Right cardiac atrium (tissue), 5 donors: Measurements from ENCODE around the gene FKBP3. TPM values are rescaled to one million over a fixed set of nuclear protein-coding genes. Genes with fewer than 3 reads are reported as not detected.

Experiments
- ATAC-seq, 2 donors: fragments of 200-7000 bp; cut with Tn5 transposase; one replicate each; pipeline versions ENCODE4 v1.8.0 to v1.9.1; 2020; ENCODE audit warnings: moderate library complexity in 2 of 2, mild to moderate bottlenecking in 1 of 2
- DNase-seq, 3 donors: peaks; one replicate each; pipeline ENCODE4 v3.0.0-alpha.2; 2020
- H3K27ac ChIP-seq: one replicate; pipeline ENCODE4 v1.5.1; 2013; ENCODE audit warnings: mild to moderate bottlenecking, low read length, control low read depth, moderate library complexity
- H3K27me3 ChIP-seq: one replicate; pipeline ENCODE4 v1.6.1; 2013; ENCODE audit not compliant: control insufficient read depth, insufficient read depth
- H3K4me1 ChIP-seq: one replicate; pipeline ENCODE4 v1.6.1; 2013; ENCODE audit warnings: low read length; ENCODE audit not compliant: control insufficient read depth, insufficient read depth
- H3K4me3 ChIP-seq: one replicate; pipeline ENCODE4 v1.5.1; 2013; ENCODE audit warnings: low read length, control low read depth
- H3K9me3 ChIP-seq: one replicate; pipeline ENCODE4 v1.6.1; 2013; ENCODE audit warnings: low read length; ENCODE audit not compliant: control insufficient read depth
- WGBS: extraction: QIAGEN DNeasy Blood & Tissue Kit; methylation state at CpG from one replicate; pipeline ENCODE4 v1.1.7; 2013; 5-methylcytosine and 5-hydroxymethylcytosine counted together
- intact Hi-C, 4 donors: fragments of 100-400 bp; cut with DNase I; formaldehyde crosslinking; loops; one replicate each; pipeline versions ENCODE4 v1.11.0 to v1.14.0; 2022 to 2023
- long read RNA-seq, 4 donors: library from polyadenylated mRNA; unstranded; transcript quantifications; one replicate each; pipeline ENCODE4 v2.0.0, GENCODE V29; 2020 to 2021
- polyA plus RNA-seq: library from polyadenylated mRNA; stranded (reverse); fragments of 200-250 nt; gene quantifications from one replicate; pipeline ENCODE4 v1.2.3, GENCODE V29; 2013
- total RNA-seq, 4 donors: library from RNA; stranded (reverse); fragmentation: NEBNext Ultra II Directional; extraction: Animal tissue kit (Norgen Biotek cat#: 25700); gene quantifications; one replicate each; pipeline ENCODE4 v1.2.1, GENCODE V29; 2021
- donor health status: healthy with polysubstance abuse.
- donor health status: DM: no; HTN: yes; CAD: no.
- donor health status: DM: no; HTN: no; CAD: no.
- donor health status: DM: no; HTN: yes; CAD: no; lungs with severe emphysema.
- donor health status: DM: yes; HTN: yes; CAD: no.

FKBP3 gene
- total RNA-seq = 10 to 100 TPM; 81.4 to 91.9 (median 87.8) TPM
- polyA plus RNA-seq = 189 TPM
- long read RNA-seq, donor 1, transcript FKBP3-202 (7 exons, 1,346 nt) = major isoform, 52 of 68 reads
- long read RNA-seq, donor 1, partial matches to known transcripts = 11 of 68 reads
- long read RNA-seq, donor 1, other reads (novel, unspliced or antisense) = 5 of 68 reads
- long read RNA-seq, donor 2, transcript FKBP3-202 (7 exons, 1,346 nt) = major isoform, 24 of 25 reads
- long read RNA-seq, donor 2, partial matches to known transcripts = 1 of 25 reads
- long read RNA-seq, donor 2, other reads (novel, unspliced or antisense) = 0 of 25 reads
- long read RNA-seq, donor 3, transcript FKBP3-202 (7 exons, 1,346 nt) = major isoform, 34 of 38 reads
- long read RNA-seq, donor 3, partial matches to known transcripts = 3 of 38 reads
- long read RNA-seq, donor 3, other reads (novel, unspliced or antisense) = 1 of 38 reads
- long read RNA-seq, donor 4, transcript FKBP3-202 (7 exons, 1,346 nt) = major isoform, 29 of 30 reads
- long read RNA-seq, donor 4, partial matches to known transcripts = 0 of 30 reads
- long read RNA-seq, donor 4, other reads (novel, unspliced or antisense) = 1 of 30 reads

- intact Hi-C loops = loop anchor here in 2 of 4 donors (5.0 to 10.0 kb wide), 4 partner anchors 120 to 220 kb away; partner anchors contain the start of genes KLHL28 (in 2 of the 2), TOGARAM1 (in 2 of the 2) and MIS18BP1 (in 1 of the 2)
- Histone ChIP-seq H3K4me3 (peak within 1 kb of the TSS; percentile 94), H3K4me1 (no peaks in the 10 kb centered on the region), H3K27ac (peak within 1 kb of the TSS; percentile 92), H3K9me3 (no peaks in the 10 kb centered on the region), H3K27me3 (no peaks in the 10 kb centered on the region)
- DNase-seq (peak; percentile 95 to 98 (median 98)), ATAC-seq (peak; percentile 99)
- WGBS = under 1% methylated on average over 53 of the region's 53 CpGs
Measured at GRCh38 chr14:45134051-45134958, at the start of gene FKBP3. Gene FKBP3, minus strand, starts transcription at chr14:45134481. Its CDS starts 25 bp downstream, at chr14:45134456.

GRCh38 chr14:45181806-45182205, 47.5 kb upstream of the FKBP3 start:
- ATAC-seq (no peak), DNase-seq (no peak)
- no peaks in the 10 kb centered on the region for H3K4me1 ChIP-seq
- no peak overlapping the region for H3K4me3 ChIP-seq
- no peaks in the 10 kb centered on the region for H3K27me3 ChIP-seq
- no peak overlapping the region for H3K27ac ChIP-seq
- 88% methylated on average over 3 of the region's 3 CpGs for WGBS
- intact Hi-C loops = no loop called here
- H3K9me3 ChIP-seq = no peaks in the 10 kb centered on the region

GRCh38 chr14:45181329-45181728, 47.0 kb upstream of the FKBP3 start:
- no peak for ATAC-seq
- Histone ChIP-seq H3K4me1 (no peaks in the 10 kb centered on the region), H3K27me3 (no peaks in the 10 kb centered on the region), H3K4me3 (no peak overlapping the region), H3K9me3 (no peaks in the 10 kb centered on the region), H3K27ac (no peak overlapping the region)
- WGBS = 95% methylated on average over 5 of the region's 5 CpGs
- intact Hi-C loops = no loop called here
- no peak for DNase-seq

- 82% methylated on average over 5 of the region's 5 CpGs for WGBS
Measured at GRCh38 chr14:45177076-45177475, 42.8 kb upstream of the FKBP3 start.

GRCh38 chr14:45169906-45170305, 35.6 kb upstream of the FKBP3 start:
- no peak overlapping the region for H3K4me3 ChIP-seq
- intact Hi-C loops = no loop called here
- H3K4me1 ChIP-seq = no peaks in the 10 kb centered on the region
- H3K9me3 ChIP-seq = no peaks in the 10 kb centered on the region
- H3K27me3 ChIP-seq = no peaks in the 10 kb centered on the region
- no peak for ATAC-seq
- H3K27ac ChIP-seq = no peak overlapping the region
- no peak for DNase-seq

More at GRCh38 chr14:45177076-45177475, 42.8 kb upstream of the FKBP3 start:
- ATAC-seq = no peak
- Histone ChIP-seq H3K9me3 (no peaks in the 10 kb centered on the region), H3K27me3 (no peaks in the 10 kb centered on the region), H3K4me3 (no peak overlapping the region), H3K4me1 (no peaks in the 10 kb centered on the region), H3K27ac (no peak overlapping the region)
- intact Hi-C loops = no loop called here
- DNase-seq = no peak

GRCh38 chr14:45156067-45156466, 21.8 kb upstream of the FKBP3 start:
- ATAC-seq = no peak
- intact Hi-C loops = no loop called here

GRCh38 chr14:45150386-45150890, 16.2 kb upstream of the FKBP3 start:
- Histone ChIP-seq H3K4me1 (no peaks in the 10 kb centered on the region), H3K27ac (no peak overlapping the region), H3K9me3 (no peaks in the 10 kb centered on the region), H3K27me3 (no peaks in the 10 kb centered on the region), H3K4me3 (no peak overlapping the region)
- intact Hi-C loops = no loop called here
- 97% methylated on average over 4 of the region's 4 CpGs for WGBS
- ATAC-seq = no peak
- no peak for DNase-seq

More at GRCh38 chr14:45156067-45156466, 21.8 kb upstream of the FKBP3 start:
- Histone ChIP-seq H3K9me3 (no peaks in the 10 kb centered on the region), H3K27me3 (no peaks in the 10 kb centered on the region), H3K27ac (no peak overlapping the region), H3K4me3 (no peak overlapping the region), H3K4me1 (no peaks in the 10 kb centered on the region)
- DNase-seq = no peak

- intact Hi-C loops = no loop called here
- DNase-seq = no peak
- H3K9me3 ChIP-seq = no peaks in the 10 kb centered on the region
- WGBS = 95% methylated on average over 3 of the region's 3 CpGs
- no peak for ATAC-seq
- no peaks in the 10 kb centered on the region for H3K4me1 ChIP-seq
- no peaks in the 10 kb centered on the region for H3K27me3 ChIP-seq
- no peak overlapping the region for H3K4me3 ChIP-seq
- H3K27ac ChIP-seq = no peak overlapping the region
Measured at GRCh38 chr14:45149602-45150001, 15.3 kb upstream of the FKBP3 start.

- no peaks in the 10 kb centered on the region for H3K27me3 ChIP-seq
- 91% methylated on average over 3 of the region's 3 CpGs for WGBS
- no peak for DNase-seq
- H3K27ac ChIP-seq = no peak overlapping the region
- H3K4me3 ChIP-seq = no peak overlapping the region
- no peak for ATAC-seq
- intact Hi-C loops = no loop called here
- H3K4me1 ChIP-seq = no peaks in the 10 kb centered on the region
- no peaks in the 10 kb centered on the region for H3K9me3 ChIP-seq
Measured at GRCh38 chr14:45145214-45145613, 10.9 kb upstream of the FKBP3 start.

- Histone ChIP-seq H3K9me3 (no peaks in the 10 kb centered on the region), H3K27me3 (no peaks in the 10 kb centered on the region), H3K27ac (no peak overlapping the region), H3K4me3 (no peak overlapping the region), H3K4me1 (no peaks in the 10 kb centered on the region)
- intact Hi-C loops = no loop called here
- DNase-seq = no peak
- no peak for ATAC-seq
Measured at GRCh38 chr14:45144658-45145057, 10.4 kb upstream of the FKBP3 start.
